NCI-H1105 (cell line): ENCODE measurements around the gene GALK2.
"Not testable (repeated sequence)": the region's sequence is repeated elsewhere in the genome, so short reads cannot be mapped to it uniquely, and the experiment has no call there.

Experiments
- DNase-seq: peaks from one replicate; lab custom pipeline; 2025; lab: John Stamatoyannopoulos, UW

The GALK2 gene

GRCh38 chr15:49164865-49165264 lies 5.2 kb upstream of the GALK2 start:
- no peak for DNase-seq

GRCh38 chr15:49168016-49168415 lies 2.0 kb upstream of the GALK2 start:
- DNase-seq, result no peak

- no peak for DNase-seq
Measured at GRCh38 chr15:49171790-49172189, 1.7 kb downstream of the GALK2 start.

GRCh38 chr15:49174902-49175301 lies 4.9 kb downstream of the GALK2 start:
- DNase-seq, result no peak

- not testable (repeated sequence) for DNase-seq
Measured at GRCh38 chr15:49175582-49176397, 5.7 kb downstream of the GALK2 start.

- DNase-seq, result no peak
Measured at GRCh38 chr15:49178497-49178896, 8.4 kb downstream of the GALK2 start.

- no peak for DNase-seq
Measured at GRCh38 chr15:49179433-49180190, 9.6 kb downstream of the GALK2 start.

GRCh38 chr15:49182128-49182527 lies 12.1 kb downstream of the GALK2 start:
- DNase-seq, result no peak

GRCh38 chr15:49183741-49184140 lies 13.7 kb downstream of the GALK2 start:
- DNase-seq, result not testable (repeated sequence)

- no peak for DNase-seq
Measured at GRCh38 chr15:49185473-49185872, 15.4 kb downstream of the GALK2 start.

GRCh38 chr15:49187549-49188245 lies 17.6 kb downstream of the GALK2 start:
- DNase-seq, result no peak

GRCh38 chr15:49188933-49189332 lies 18.9 kb downstream of the GALK2 start:
- no peak for DNase-seq

- DNase-seq, result no peak
Measured at GRCh38 chr15:49189631-49190030, 19.6 kb downstream of the GALK2 start.

GRCh38 chr15:49190586-49190985 lies 20.5 kb downstream of the GALK2 start:
- no peak for DNase-seq

GRCh38 chr15:49191892-49192291 lies 21.8 kb downstream of the GALK2 start:
- DNase-seq, result no peak

GRCh38 chr15:49196856-49197255 lies 26.8 kb downstream of the GALK2 start:
- DNase-seq, result no peak

GRCh38 chr15:49199666-49200065 lies 29.6 kb downstream of the GALK2 start:
- no peak for DNase-seq

- DNase-seq, result no peak
Measured at GRCh38 chr15:49200347-49200746, 30.3 kb downstream of the GALK2 start.

GRCh38 chr15:49208102-49208501 lies 38.1 kb downstream of the GALK2 start:
- not testable (repeated sequence) for DNase-seq

GRCh38 chr15:49212897-49213296 lies 42.9 kb downstream of the GALK2 start:
- DNase-seq, result no peak

GRCh38 chr15:49215768-49216739 lies 46.0 kb downstream of the GALK2 start:
- peak; percentile 38 for DNase-seq
